ENCODE measurements around the gene SNRPD3. TPM values are rescaled to one million over a fixed set of nuclear protein-coding genes. Genes with fewer than 3 reads are reported as not detected.

Gene SNRPD3
- polyA plus RNA-seq, 12 donors = 90.5 to 173 (median 111) TPM; not detected in 1

- DNase-seq = no peak
Observed at GRCh38 chr22:24563246-24563645, 7.4 kb downstream of the SNRPD3 start.

- no peak for DNase-seq
Observed at GRCh38 chr22:24564376-24565058, 8.7 kb downstream of the SNRPD3 start.

GRCh38 chr22:24565077-24565476 is 9.3 kb downstream of the SNRPD3 start:
- DNase-seq = no peak

GRCh38 chr22:24566899-24567511 is 11.2 kb downstream of the SNRPD3 start:
- no peak for DNase-seq

GRCh38 chr22:24567668-24568067 is 11.9 kb downstream of the SNRPD3 start:
- no peak for DNase-seq

- no peak for DNase-seq
Observed at GRCh38 chr22:24571266-24571665, 15.5 kb downstream of the SNRPD3 start.

GRCh38 chr22:24576778-24577177 is 21.0 kb downstream of the SNRPD3 start:
- DNase-seq = no peak

- no peak for DNase-seq
Observed at GRCh38 chr22:24578355-24579257, 22.8 kb downstream of the SNRPD3 start.

GRCh38 chr22:24579258-24579601 is 23.4 kb downstream of the SNRPD3 start:
- DNase-seq = no peak

GRCh38 chr22:24580276-24580675 is 24.5 kb downstream of the SNRPD3 start:
- no peak for DNase-seq

- no peak for DNase-seq
Observed at GRCh38 chr22:24582056-24582814, 26.4 kb downstream of the SNRPD3 start.

- no peak for DNase-seq
Observed at GRCh38 chr22:24583221-24584165, 27.7 kb downstream of the SNRPD3 start.

- DNase-seq = no peak
Observed at GRCh38 chr22:24584166-24584790, 28.5 kb downstream of the SNRPD3 start.

- no peak for DNase-seq
Observed at GRCh38 chr22:24584871-24585411, 29.1 kb downstream of the SNRPD3 start.

- no peak for DNase-seq
Observed at GRCh38 chr22:24585461-24585860, 29.7 kb downstream of the SNRPD3 start.

- no peak for DNase-seq
Observed at GRCh38 chr22:24585927-24586546, 30.2 kb downstream of the SNRPD3 start.

- no peak for DNase-seq
Observed at GRCh38 chr22:24587251-24587650, 31.5 kb downstream of the SNRPD3 start.

- DNase-seq = no peak
Observed at GRCh38 chr22:24587948-24588347, 32.1 kb downstream of the SNRPD3 start.

- no peak for DNase-seq
Observed at GRCh38 chr22:24588381-24588756, 32.6 kb downstream of the SNRPD3 start.
